Measurements from ENCODE around the gene S100A16. TPM values are rescaled to one million over a fixed set of nuclear protein-coding genes. Genes with fewer than 3 reads are reported as not detected.

Gene S100A16
- total and polyA plus RNA-seq, 9 of the 15 experiments (the other 6 are each of a cell fraction or from before 2014, with no cell fraction given) = 1.6 to 6.9 (median 4.3) TPM

DNA sequence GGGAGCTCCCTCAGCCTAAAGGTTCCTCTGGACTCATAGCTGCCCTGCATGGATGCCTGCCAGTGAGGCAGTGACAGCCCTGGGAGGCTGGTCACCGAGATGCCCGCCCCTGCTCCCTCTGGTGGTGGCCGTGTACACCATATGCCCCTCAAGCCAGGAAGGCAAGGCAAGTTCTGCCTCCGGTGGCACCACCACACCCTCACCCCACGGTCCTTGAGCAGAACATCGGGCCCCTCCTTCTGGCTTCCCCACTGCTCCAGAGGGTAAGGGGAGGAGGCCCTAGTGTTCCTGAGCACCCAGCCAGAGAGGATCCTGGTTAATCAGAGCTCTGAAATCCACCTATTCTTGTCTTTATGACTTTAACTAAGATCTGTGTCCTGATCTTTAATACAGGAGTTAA is 4.7 kb upstream of the S100A16 start (continued):
- TF ChIP-seq, protein P1, sequence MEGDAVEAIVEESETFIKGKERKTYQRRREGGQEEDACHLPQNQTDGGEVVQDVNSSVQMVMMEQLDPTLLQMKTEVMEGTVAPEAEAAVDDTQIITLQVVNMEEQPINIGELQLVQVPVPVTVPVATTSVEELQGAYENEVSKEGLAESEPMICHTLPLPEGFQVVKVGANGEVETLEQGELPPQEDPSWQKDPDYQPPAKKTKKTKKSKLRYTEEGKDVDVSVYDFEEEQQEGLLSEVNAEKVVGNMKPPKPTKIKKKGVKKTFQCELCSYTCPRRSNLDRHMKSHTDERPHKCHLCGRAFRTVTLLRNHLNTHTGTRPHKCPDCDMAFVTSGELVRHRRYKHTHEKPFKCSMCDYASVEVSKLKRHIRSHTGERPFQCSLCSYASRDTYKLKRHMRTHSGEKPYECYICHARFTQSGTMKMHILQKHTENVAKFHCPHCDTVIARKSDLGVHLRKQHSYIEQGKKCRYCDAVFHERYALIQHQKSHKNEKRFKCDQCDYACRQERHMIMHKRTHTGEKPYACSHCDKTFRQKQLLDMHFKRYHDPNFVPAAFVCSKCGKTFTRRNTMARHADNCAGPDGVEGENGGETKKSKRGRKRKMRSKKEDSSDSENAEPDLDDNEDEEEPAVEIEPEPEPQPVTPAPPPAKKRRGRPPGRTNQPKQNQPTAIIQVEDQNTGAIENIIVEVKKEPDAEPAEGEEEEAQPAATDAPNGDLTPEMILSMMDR (IDR thresholded peaks at IDR 0.05 in 2 of 3, conservative IDR thresholded peaks at IDR 0.05 in 1 of 3; ENCODE audit: insufficient read depth in 2 of 3, low read depth in 1 of 3, low read length in 3 of 3) = peak; percentile 62 to 77 (median 76)
- TF ChIP-seq WHSC1 (IDR thresholded peaks at IDR 0.05; ENCODE audit: low read length) (no peak), KLF13 (tag; IDR thresholded peaks at IDR 0.05; ENCODE audit: borderline replicate concordance, low read depth) (peak; percentile 99), ZNF140 (CRISPR knock-in tag; IDR thresholded peaks at IDR 0.05) (no peak)
- TF ChIP-seq, protein P2, sequence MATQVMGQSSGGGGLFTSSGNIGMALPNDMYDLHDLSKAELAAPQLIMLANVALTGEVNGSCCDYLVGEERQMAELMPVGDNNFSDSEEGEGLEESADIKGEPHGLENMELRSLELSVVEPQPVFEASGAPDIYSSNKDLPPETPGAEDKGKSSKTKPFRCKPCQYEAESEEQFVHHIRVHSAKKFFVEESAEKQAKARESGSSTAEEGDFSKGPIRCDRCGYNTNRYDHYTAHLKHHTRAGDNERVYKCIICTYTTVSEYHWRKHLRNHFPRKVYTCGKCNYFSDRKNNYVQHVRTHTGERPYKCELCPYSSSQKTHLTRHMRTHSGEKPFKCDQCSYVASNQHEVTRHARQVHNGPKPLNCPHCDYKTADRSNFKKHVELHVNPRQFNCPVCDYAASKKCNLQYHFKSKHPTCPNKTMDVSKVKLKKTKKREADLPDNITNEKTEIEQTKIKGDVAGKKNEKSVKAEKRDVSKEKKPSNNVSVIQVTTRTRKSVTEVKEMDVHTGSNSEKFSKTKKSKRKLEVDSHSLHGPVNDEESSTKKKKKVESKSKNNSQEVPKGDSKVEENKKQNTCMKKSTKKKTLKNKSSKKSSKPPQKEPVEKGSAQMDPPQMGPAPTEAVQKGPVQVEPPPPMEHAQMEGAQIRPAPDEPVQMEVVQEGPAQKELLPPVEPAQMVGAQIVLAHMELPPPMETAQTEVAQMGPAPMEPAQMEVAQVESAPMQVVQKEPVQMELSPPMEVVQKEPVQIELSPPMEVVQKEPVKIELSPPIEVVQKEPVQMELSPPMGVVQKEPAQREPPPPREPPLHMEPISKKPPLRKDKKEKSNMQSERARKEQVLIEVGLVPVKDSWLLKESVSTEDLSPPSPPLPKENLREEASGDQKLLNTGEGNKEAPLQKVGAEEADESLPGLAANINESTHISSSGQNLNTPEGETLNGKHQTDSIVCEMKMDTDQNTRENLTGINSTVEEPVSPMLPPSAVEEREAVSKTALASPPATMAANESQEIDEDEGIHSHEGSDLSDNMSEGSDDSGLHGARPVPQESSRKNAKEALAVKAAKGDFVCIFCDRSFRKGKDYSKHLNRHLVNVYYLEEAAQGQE (IDR thresholded peaks at IDR 0.05; ENCODE audit: borderline replicate concordance) = peak; percentile 40; the same call in 1 of the 2 replicates
- TF ChIP-seq, protein P2 (CRISPR knock-in tag; IDR thresholded peaks at IDR 0.05; ENCODE audit: low read depth) = no peak

Measured in K562 (cell line).